GM19438 (cell line): ENCODE measurements around the gene WDPCP.
"Not testable (repeated sequence)": the region's sequence is repeated elsewhere in the genome, so short reads cannot be mapped to it uniquely, and the experiment has no call there.

Source experiments
- ATAC-seq: cut with Tn5 transposase; IDR thresholded peaks from one replicate; pipeline ENCODE4 v1.9.1; 2021; ENCODE audit warnings: low read depth; ENCODE audit not compliant: unreplicated experiment

Gene WDPCP

GRCh38 chr2:63283273-63283672 is 305.0 kb downstream of the WDPCP start:
- no peak for ATAC-seq

- no peak for ATAC-seq
Observed at GRCh38 chr2:63272560-63272959, 315.7 kb downstream of the WDPCP start.

DNA sequence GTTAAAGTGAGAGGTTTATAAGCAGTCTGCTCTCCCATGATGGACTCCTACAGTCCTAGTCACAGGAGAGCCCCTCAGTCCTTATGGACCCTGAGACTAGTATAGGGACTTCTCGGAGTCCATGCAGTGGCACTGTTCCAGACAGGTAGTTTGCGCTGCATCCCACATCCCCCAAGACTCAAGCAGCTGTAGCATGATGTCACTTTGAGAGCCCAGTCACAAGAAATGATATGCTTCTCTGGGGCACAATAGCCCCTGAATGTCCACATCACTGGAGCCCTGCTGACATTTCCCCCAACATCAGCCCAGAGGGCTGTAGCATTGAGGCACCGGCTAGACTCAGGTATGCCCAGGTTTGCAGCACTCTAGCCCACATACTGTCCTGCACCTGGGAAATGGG is 317.6 kb downstream of the WDPCP start:
- ATAC-seq: no peak

DNA sequence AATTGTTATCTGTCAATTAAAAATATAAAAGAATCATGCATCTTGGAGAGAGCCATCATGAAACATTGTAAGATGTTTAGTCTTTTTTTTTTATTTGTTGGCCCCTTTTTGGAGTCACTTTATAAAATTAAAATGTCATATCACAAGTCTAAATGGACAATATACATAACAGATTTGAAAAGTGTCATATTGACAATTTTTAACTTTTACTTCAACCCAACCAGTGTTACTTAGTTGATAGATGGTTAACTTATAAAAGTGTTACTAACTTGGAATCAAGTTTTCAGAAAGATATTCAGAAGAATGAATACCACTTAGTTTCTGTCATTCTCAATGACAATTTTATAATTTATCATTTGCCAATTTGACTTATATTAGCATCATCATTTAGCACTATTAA is 319.3 kb downstream of the WDPCP start:
- ATAC-seq: no peak

- ATAC-seq: no peak
Observed at GRCh38 chr2:63261137-63261621, 327.1 kb downstream of the WDPCP start.

GRCh38 chr2:63257473-63257872 is 330.8 kb downstream of the WDPCP start:
- no peak for ATAC-seq

DNA sequence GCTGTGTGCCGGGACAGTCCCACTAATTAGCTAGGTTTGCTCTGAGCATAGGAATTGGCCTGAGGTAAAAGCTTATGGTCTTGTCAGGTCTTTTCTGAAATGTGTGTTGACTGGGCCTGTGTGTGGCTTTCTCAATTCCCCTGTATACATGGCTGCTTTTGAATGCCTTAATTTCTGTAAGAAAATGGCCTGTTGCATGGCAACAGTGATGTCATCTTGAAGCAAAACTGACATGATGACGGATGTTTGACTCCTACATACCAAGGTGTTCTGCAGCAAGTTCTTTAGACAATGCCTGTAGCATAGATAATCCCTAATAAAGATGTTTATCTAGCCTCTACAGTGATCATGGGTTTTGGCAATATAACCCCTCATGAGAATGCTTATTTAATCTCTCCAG is 339.1 kb downstream of the WDPCP start:
- no peak for ATAC-seq

GRCh38 chr2:63242747-63243146 is 345.5 kb downstream of the WDPCP start:
- no peak for ATAC-seq

DNA sequence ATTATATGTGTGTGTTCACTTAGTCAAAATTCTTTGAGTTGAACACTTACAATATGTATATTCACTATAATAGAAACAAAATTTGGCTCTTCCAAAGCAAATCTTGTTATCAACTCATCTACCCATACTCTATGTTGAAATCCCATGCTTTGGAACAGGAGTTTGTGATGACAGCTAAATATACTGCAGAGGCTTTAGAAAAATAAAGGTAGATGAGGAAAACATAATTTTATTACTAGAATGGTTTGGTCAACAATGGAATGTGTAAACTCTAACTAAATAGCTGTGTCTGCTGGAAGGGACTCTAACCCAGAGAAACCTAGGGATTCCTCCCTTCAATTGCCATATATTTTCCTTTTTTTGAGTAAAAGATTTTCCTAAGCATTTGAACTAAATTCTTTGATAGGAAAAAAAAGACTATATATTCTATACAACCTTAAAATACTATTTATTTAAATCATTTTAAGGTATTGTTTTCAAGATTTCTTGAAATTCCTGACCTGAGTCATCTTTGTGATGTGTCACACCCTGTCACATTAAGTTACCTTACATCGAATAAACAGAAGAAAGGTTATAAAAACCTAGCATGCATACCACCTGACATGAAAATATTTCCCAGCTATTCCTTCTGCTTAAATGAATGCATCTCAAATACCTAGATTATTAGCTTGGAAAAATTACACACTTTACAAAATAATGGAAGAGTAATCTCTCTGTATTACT is 362.2 kb downstream of the WDPCP start:
- ATAC-seq: no peak

- no peak for ATAC-seq
Observed at GRCh38 chr2:63218800-63219526, 369.3 kb downstream of the WDPCP start.

DNA sequence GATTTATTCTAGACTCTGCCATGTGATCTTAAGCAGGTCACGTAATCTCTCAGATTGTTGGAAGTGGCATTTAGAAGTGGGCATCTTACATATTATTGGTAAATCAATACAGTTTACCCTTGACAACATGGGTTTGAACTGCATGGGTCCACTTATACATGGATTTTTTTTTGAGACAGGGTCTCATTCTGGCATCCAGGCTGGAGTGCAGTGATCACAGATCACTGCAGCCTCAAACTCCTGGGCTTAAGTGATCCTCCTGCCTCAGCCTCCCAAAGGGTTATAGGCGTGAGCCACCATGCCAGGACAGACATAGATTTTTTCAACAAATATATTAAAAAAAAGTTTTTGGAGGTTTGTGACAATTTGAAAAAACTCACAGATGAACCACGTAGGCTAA is 393.0 kb downstream of the WDPCP start:
- ATAC-seq: no peak

GRCh38 chr2:63194175-63194574 is 394.1 kb downstream of the WDPCP start:
- ATAC-seq: no peak

DNA sequence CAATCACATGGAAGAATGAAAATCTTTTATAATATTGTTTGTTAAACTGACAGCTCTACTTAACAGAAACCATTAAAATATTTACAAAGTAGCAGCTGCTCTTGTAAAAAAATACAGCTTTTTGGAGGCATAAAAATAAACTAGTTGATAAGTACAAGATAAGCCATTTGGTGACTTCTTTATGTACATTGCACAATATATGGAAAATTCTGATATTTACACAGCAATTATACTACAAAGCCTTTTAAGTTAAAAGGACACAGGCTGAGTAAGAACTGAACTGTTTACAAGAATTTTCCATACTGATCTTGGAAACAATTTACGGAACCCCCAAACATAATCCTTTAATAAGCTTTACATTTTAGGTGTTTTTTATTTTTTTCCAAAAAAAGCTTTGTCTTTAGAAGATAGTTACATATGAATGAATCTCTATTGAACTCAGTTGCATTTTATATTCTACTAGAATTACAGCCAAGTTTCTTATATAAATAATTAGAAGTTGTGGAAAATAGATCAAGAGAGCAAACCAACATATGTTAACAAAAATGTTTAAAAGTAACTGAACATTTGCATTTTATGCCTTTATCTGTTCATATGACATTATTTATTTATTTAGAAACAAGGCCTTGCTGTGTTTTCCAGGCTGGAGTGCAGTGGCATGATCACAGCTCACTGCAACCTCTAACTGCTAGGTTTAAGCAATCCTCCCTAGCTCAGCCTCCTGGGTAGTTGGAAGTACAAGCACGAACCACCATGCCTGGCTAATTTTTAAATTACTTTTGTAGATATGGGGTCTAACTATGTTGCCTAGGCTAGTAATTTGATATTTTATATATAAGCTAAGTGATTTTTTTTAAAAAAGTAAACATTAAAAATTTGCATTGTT is 395.1 kb downstream of the WDPCP start:
- ATAC-seq: no peak

- ATAC-seq: no peak
Observed at GRCh38 chr2:63192169-63192888, 395.9 kb downstream of the WDPCP start.

DNA sequence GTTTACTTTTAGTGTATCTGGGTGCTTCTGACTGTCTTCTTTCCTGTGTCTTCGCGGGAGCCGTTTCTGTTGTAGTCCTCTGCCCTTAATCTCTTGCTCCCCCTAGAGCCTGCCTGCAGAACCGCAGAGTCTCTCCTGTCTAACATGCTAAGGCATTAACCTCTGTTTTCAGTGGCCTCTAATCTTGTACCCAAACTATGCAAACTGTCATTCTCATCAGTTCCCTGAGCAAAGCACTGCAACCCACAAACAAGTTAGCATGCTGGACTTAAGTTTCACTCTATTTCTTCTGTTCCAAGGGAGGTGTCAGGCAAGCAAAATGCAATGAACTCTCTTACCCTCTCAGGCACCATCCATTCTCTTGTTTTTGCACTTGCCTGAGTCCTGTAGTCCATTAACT is 399.3 kb downstream of the WDPCP start:
- no peak for ATAC-seq

- no peak for ATAC-seq
Observed at GRCh38 chr2:63186331-63186730, 401.9 kb downstream of the WDPCP start.

DNA sequence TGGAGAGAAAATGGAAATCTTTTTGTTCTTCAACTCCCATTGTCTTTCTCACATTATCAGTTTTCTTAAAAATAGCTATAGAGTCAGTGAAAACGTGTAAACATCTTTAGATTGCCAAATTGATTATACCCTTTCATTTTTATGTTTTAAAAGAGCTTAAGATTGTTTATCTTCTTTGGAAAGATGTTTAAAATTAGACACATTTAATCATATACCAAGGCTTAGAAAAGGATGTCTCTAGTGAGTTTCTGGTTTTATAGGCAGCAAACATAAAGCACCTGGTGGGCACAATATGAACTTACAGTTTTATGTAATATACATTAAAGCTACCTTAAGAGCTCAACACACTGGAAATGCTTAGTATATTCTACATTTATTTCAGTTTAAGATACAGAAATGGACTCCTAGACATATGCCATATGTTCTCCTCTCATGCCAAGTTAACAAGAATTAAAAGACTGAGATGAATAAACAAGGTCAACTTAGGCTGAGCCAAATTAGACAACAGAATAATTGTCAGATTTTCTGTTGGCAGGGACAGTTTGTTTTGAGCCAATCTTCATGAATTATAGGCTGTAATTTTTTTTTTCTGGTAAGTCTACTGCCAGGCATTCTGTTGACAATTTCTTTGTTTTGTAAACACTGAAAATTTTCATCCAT is 425.0 kb downstream of the WDPCP start:
- ATAC-seq: no peak

DNA sequence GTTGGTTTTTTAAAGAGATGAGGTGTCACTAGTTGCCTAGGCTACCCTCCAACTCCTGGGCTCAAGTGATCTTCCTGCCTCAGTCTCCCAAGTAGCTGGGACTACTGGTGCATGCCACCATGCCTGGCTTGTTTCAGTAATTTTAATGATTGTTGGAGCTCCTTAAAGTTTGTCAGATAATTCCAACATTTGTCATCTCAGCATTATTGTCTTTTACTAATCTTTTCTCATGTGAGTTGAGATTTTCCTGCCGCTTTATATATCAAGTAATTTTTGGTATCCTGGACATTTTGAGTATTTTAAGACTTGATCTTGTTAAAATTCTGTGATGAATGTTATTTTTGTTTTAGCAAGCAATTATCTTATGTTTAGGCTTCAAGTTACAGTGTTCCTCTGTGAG is 429.0 kb downstream of the WDPCP start:
- ATAC-seq: no peak

- ATAC-seq: not testable (repeated sequence)
Observed at GRCh38 chr2:63136683-63137082, 451.6 kb downstream of the WDPCP start.

DNA sequence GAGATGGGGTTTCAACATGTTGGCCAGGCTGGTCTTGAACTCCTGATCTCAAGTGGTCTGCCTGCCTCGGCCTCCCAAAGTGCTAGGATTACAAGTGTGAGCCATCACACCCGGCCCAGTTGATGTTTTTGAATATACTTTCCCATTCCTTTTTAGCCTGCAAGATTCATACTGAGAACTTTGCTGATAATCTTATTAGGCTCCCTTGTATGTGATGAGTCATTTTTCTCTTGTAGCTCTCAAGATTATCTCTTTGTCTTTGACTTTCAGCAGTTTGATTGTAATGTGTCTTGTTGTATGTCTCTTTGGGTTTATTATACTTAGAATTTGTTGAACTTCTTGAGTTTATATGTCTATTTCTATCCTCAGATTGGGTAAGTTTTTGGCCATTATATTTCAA is 456.3 kb downstream of the WDPCP start:
- ATAC-seq: no peak
